ENCODE data around the gene SCN9A. TPM values are rescaled to one million over a fixed set of nuclear protein-coding genes. Genes with fewer than 3 reads are reported as not detected.

Gene SCN9A
- total RNA-seq, 1 donor = 14.0 TPM

- DNase-seq (ENCODE audit: low read depth) = no peak
- H3K4me3 ChIP-seq (ENCODE audit: low read depth, low read length) = no peak overlapping the region
- no peak for TF ChIP-seq CTCF (IDR thresholded peaks at IDR 0.05; ENCODE audit: insufficient read depth, low read length)
These were observed 77.8 kb downstream of the SCN9A start for GRCh38 chr2:166297951-166298350.

GRCh38 chr2:166293984-166294383 is 81.8 kb downstream of the SCN9A start:
- TF ChIP-seq CTCF (IDR thresholded peaks at IDR 0.05; ENCODE audit: insufficient read depth, low read length) = no peak
- no peak for DNase-seq (ENCODE audit: low read depth)
- no peak overlapping the region for H3K4me3 ChIP-seq (ENCODE audit: low read depth, low read length)

- no peak for TF ChIP-seq CTCF (IDR thresholded peaks at IDR 0.05; ENCODE audit: insufficient read depth, low read length)
- no peak overlapping the region for H3K4me3 ChIP-seq (ENCODE audit: low read depth, low read length)
- DNase-seq (ENCODE audit: low read depth) = no peak
These were observed 90.5 kb downstream of the SCN9A start for GRCh38 chr2:166285215-166285614.

GRCh38 chr2:166284359-166284758 is 91.4 kb downstream of the SCN9A start:
- no peak for TF ChIP-seq CTCF (IDR thresholded peaks at IDR 0.05; ENCODE audit: insufficient read depth, low read length)
- no peak for DNase-seq (ENCODE audit: low read depth)
- H3K4me3 ChIP-seq (ENCODE audit: low read depth, low read length) = no peak overlapping the region

GRCh38 chr2:166282154-166282553 is 93.6 kb downstream of the SCN9A start:
- no peak for DNase-seq (ENCODE audit: low read depth)
- no peak for TF ChIP-seq CTCF (IDR thresholded peaks at IDR 0.05; ENCODE audit: insufficient read depth, low read length)
- no peak overlapping the region for H3K4me3 ChIP-seq (ENCODE audit: low read depth, low read length)

- TF ChIP-seq CTCF (IDR thresholded peaks at IDR 0.05; ENCODE audit: insufficient read depth, low read length) = no peak
- DNase-seq (ENCODE audit: low read depth) = no peak
- H3K4me3 ChIP-seq (ENCODE audit: low read depth, low read length) = no peak overlapping the region
These were observed 96.9 kb downstream of the SCN9A start for GRCh38 chr2:166278856-166279255.

- no peak for DNase-seq (ENCODE audit: low read depth)
- no peak for TF ChIP-seq CTCF (IDR thresholded peaks at IDR 0.05; ENCODE audit: insufficient read depth, low read length)
- no peak overlapping the region for H3K4me3 ChIP-seq (ENCODE audit: low read depth, low read length)
These were observed 105.4 kb downstream of the SCN9A start for GRCh38 chr2:166270376-166270775.

All from fibroblast of the aortic adventitia (primary cell).